Fibroblast of the aortic adventitia (primary cell): ENCODE results near the gene RAD51B. TPM values are rescaled to one million over a fixed set of nuclear protein-coding genes. Genes with fewer than 3 reads are reported as not detected.

Experiments
- DNase-seq: peaks from one replicate; pipeline ENCODE4 v3.0.0-alpha.2; 2010; ENCODE audit warnings: low read depth
- H3K4me3 ChIP-seq: 2 replicates; pipeline ENCODE4 v1.5.1; 2011; ENCODE audit warnings: low read depth, mild to moderate bottlenecking, control low read depth, low read length, moderate library complexity
- total RNA-seq: library from RNA; depleted of rRNA; stranded (reverse); fragments of >200 nt; gene quantifications from 2 replicates; pipeline ENCODE4 v1.2.3, GENCODE V29; 2012; ENCODE audit warnings: low replicate concordance
- TF ChIP-seq, protein P1 (sequence below): IDR thresholded peaks from 2 replicates; pipeline ENCODE4 v1.5.1; 2011; ENCODE audit warnings: mild to moderate bottlenecking, low read length, control low read depth, inconsistent platforms; ENCODE audit not compliant: insufficient read depth

RAD51B gene
- total RNA-seq, 1 donor = 28.7 TPM

GRCh38 chr14:68644101-68644500 lies 824.5 kb downstream of the RAD51B start:
- DNase-seq = no peak
- TF ChIP-seq, protein P1, sequence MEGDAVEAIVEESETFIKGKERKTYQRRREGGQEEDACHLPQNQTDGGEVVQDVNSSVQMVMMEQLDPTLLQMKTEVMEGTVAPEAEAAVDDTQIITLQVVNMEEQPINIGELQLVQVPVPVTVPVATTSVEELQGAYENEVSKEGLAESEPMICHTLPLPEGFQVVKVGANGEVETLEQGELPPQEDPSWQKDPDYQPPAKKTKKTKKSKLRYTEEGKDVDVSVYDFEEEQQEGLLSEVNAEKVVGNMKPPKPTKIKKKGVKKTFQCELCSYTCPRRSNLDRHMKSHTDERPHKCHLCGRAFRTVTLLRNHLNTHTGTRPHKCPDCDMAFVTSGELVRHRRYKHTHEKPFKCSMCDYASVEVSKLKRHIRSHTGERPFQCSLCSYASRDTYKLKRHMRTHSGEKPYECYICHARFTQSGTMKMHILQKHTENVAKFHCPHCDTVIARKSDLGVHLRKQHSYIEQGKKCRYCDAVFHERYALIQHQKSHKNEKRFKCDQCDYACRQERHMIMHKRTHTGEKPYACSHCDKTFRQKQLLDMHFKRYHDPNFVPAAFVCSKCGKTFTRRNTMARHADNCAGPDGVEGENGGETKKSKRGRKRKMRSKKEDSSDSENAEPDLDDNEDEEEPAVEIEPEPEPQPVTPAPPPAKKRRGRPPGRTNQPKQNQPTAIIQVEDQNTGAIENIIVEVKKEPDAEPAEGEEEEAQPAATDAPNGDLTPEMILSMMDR = no peak
- H3K4me3 ChIP-seq = no peak overlapping the region

DNA sequence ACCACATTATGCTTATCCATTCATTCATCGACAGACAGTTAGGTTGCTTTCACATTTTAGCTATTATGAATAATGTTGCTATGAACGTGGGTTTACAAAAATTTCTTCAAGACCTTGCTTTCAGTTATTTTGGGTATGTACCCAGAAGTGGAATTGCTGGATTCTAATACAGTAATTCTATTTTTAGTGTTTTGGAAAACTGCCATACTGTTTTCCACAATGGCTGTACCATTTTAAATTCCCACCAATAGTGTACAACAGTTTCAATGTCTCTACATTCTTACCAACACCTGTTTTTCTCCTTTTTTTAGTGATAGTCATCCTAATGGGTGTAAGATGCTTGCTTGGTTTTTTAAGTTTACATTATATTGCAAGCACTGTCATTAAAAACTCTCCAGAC lies 825.8 kb downstream of the RAD51B start:
- no peak for DNase-seq
- no peak overlapping the region for H3K4me3 ChIP-seq
- TF ChIP-seq, protein P1 = no peak

DNA sequence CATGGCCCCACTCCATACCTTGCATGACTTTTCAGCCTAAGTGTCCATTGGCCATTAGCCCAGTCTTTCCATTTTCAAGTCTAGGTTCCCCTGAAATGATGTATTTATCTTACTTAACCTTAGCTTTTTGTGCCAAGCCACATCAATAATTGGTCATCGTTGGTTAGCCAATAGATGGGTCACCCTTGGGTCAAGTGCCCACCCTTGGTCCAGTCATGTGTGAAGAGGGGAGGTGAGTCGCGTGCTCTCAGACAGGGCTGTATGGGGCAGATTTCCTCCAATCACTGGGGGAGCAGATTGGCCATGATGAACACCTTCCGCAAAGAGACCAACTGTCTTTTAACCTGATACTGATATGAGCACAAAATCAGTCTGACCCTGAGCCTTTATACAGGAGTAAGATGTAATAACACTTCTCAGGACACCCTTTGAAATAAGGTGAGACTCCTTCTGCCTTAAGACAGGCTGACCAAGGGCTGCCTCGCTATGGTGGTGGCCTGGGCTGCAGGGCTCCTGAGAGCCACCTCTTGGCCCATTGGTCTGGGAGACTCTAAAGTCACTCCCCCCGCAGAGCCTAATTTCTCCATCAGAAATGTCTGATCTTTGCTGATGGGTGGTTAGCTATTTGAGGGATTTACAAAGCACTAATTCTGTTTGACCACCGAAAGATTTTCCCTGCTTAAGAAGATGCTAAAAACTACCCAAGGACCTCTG lies 830.1 kb downstream of the RAD51B start:
- DNase-seq = peak; percentile 58
- H3K4me3 ChIP-seq = no peak overlapping the region
- TF ChIP-seq, protein P1 = no peak

DNA sequence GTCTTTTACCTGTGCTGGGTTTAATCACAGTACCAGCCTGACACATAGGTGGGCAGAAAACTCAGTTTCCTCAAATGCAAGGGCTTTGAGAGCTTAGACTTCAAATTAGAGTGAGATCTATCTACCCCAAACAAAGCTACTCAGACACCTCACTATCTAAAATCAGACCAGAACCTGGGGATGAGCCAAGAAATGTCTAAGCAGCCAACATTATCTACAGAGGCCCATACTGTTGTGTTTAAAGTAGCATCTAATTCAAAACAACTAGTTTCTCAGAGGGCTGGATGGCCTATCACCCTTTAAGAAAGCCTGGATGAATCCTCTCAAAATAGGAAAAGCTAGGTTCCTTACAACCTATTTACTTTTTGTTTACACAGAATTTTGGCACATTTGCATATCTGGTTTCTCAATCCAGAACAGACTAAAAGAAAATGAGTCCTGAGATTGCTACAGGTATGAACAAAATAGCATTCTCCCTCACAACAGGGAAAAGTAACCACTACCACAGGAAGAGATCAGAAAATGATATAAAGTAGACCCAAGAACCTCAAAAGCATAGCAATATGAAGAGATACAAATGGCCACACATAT lies 830.9 kb downstream of the RAD51B start:
- peak; percentile 44 for DNase-seq
- no peak overlapping the region for H3K4me3 ChIP-seq
- TF ChIP-seq, protein P1 = no peak

- TF ChIP-seq, protein P1 = no peak
- no peak overlapping the region for H3K4me3 ChIP-seq
- no peak for DNase-seq
Observed at GRCh38 chr14:68651075-68651474, 831.5 kb downstream of the RAD51B start.

DNA sequence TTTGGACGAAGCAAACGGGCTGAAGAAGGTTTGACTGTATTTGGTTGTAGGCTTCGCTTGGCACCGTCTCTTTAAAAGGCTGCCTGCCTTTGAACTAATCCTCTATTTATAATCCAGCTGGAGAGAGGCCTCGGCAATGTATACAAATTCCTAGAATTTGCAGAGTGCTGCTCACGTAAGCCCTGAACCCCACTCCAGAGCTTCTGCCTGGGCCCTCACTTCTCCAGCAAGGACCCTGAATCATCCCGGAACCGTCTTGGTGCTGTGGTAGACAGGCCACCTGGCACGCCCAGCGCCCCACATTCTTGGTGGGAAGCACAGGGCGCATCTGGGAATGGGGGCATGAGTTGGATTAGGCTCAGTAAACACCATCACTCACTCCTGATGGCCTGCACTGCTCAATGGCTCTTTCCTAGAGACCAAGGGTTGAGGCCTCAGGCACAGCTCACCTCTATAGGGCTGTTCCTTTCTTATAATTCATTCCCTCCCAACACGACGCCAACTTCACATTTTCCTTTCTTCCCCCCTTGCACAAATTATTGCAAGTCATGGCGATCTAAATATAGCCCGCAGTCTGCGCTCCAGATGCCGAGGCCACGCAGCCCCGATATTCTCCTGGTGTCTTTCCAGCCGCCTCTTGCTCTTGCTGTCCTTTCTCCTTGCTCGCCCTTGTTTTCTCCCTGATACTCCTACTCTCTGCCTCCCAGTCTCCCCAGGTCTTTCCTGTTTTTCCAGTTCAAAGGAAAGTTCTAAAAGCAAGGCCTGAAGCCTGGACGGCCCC lies 832.3 kb downstream of the RAD51B start:
- H3K4me3 ChIP-seq = no peak overlapping the region
- no peak for DNase-seq
- TF ChIP-seq, protein P1 = no peak
